ENCODE results near the gene MED25. TPM values are rescaled to one million over a fixed set of nuclear protein-coding genes. Genes with fewer than 3 reads are reported as not detected.

MED25 gene
- total RNA-seq, result 26.3 and 33.5 TPM in 2 replicates

GRCh38 chr19:49817964-49818648, at the start of gene MED25:
TSS of gene MED25 (plus strand) at chr19:49818289. CDS start at chr19:49818342, 53 bp downstream.

GRCh38 chr19:49812997-49813861, 4.9 kb upstream of the MED25 start, which contains the start of gene FUZ:
TSS of gene FUZ (minus strand) at chr19:49813292. CDS start at chr19:49813106, 186 bp downstream.

GRCh38 chr19:49850487-49851342, 32.6 kb downstream of the MED25 start, which contains the start of gene PTOV1:
TSS of gene PTOV1 (plus strand) at chr19:49851159.

GRCh38 chr19:49866933-49867782, 49.1 kb downstream of the MED25 start, which contains the start of gene PNKP:
TSS of gene PNKP (minus strand) at chr19:49867576. CDS start at chr19:49867204, 372 bp downstream.

DNA sequence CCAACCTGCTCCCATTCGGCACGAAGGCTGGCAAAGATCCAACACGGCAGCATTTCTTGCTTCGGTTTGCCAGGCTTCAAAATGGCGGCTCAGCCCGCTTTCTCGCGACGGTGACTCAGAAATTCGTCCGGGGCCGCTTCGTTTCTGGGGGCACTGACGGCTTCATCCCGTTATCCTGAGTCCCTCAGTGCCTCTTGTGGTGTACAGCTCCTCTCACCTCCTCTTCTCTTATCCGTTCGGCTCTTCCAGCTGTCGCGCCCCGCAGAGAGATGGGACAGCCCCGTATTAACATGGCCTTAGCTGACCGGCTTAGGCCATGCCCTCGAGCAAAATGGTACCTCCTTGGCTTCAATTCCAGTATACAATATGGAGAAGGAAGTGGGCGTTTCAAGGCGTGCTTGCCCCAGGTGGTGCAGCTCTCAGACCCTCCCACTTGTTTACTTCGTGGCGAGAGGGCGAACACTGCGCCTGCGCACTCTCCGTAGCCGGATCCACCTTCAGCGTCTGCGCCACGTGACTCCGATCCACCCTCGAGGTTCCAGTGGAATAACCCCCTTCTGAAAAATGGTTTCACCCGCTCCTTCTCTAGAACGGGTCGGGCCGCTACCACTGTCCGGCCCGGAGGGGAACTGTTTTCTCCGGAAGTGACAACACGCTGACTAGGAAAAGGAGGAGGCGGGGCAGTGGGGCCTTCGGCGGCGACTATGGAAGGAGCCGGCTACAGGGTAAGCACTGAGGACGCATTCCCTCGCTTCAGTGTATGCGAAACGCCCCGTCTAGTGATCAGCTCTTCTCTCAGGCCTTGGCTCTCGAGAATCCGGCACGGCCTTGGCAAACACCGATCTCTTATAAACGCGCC, 59.2 kb downstream of the MED25 start, which contains the start of the genes AKT1S1 and TBC1D17:
Gene AKT1S1, minus strand, starts transcription at position 336 of the 859 bp plus-strand sequence. CDS start 4,060 bp downstream, outside the sequence.
Gene TBC1D17, plus strand, starts transcription at position 683 of the 859 bp plus-strand sequence. Its CDS starts 22 bp downstream, at position 705.

Small RNAs within 50 kb of the gene (small RNA-seq; reads per million reads assigned to genes)
- gene MIR4749 (not detected), gene MIR6799 (0.17 reads per million)

Other genes starting within 250 kb of the MED25 start
- 64.0 and 72.6 TPM in 2 replicates for gene NOSIP, start 237.7 kb upstream of the MED25 start, total RNA-seq
- gene PRRG2, start 237.0 kb upstream of the MED25 start, total RNA-seq, result 8.6 and 11.2 TPM in 2 replicates
- 4.4 and 5.9 TPM in 2 replicates for gene PRR12, start 227.1 kb upstream of the MED25 start, total RNA-seq
- 50.3 and 51.6 TPM in 2 replicates for gene RRAS, start 178.1 kb upstream of the MED25 start, total RNA-seq
- 19.6 and 31.6 TPM in 2 replicates for gene SCAF1, start 176.1 kb upstream of the MED25 start, total RNA-seq
- 64.0 and 64.4 TPM in 2 replicates for gene IRF3, start 152.4 kb upstream of the MED25 start, total RNA-seq
- gene BCL2L12, start 152.4 kb upstream of the MED25 start, total RNA-seq, result 8.2 and 16.1 TPM in 2 replicates
- gene PRMT1, start 141.0 kb upstream of the MED25 start, total RNA-seq, result 132 and 208 TPM in 2 replicates
- 0.43 and 1.2 TPM in 2 replicates for gene ADM5, start 128.7 kb upstream of the MED25 start, total RNA-seq
- 1.6 and 3.1 TPM in 2 replicates for gene CPT1C, start 127.2 kb upstream of the MED25 start, total RNA-seq
- gene TSKS, start 55.0 kb upstream of the MED25 start, total RNA-seq, result 0.76 and 6.7 TPM in 2 replicates
- 90.3 and 178 TPM in 2 replicates for gene AP2A1, start 51.3 kb upstream of the MED25 start, total RNA-seq
- 23.9 and 25.5 TPM in 2 replicates for gene FUZ, start 5.0 kb upstream of the MED25 start, total RNA-seq
- gene PTOV1, start 32.9 kb downstream of the MED25 start, total RNA-seq, result 114 and 134 TPM in 2 replicates
- gene PNKP, start 49.3 kb downstream of the MED25 start, total RNA-seq, result 45.1 and 58.2 TPM in 2 replicates
- 20.4 and 24.7 TPM in 2 replicates for gene AKT1S1, start 59.1 kb downstream of the MED25 start, total RNA-seq
- gene TBC1D17, start 59.4 kb downstream of the MED25 start, total RNA-seq, result 23.6 and 30.3 TPM in 2 replicates
- gene IL4I1, start 78.6 kb downstream of the MED25 start, total RNA-seq, result 0.43 TPM in 1 of 2 replicates, not detected in the other
- gene ATF5, start 110.9 kb downstream of the MED25 start, total RNA-seq, result 4.6 and 7.9 TPM in 2 replicates
- 25.5 and 40.7 TPM in 2 replicates for gene NUP62, start 111.2 kb downstream of the MED25 start, total RNA-seq
- gene SIGLEC11, start 142.9 kb downstream of the MED25 start, total RNA-seq, result 0.22 TPM in 1 of 2 replicates, not detected in the other
- gene VRK3, start 207.1 kb downstream of the MED25 start, total RNA-seq, result 25.1 and 29.0 TPM in 2 replicates
- gene ZNF473, start 207.7 kb downstream of the MED25 start, total RNA-seq, result 8.1 and 11.8 TPM in 2 replicates